Activated gamma-delta T cell treated with anti-CD3 and anti-CD28 coated beads, Interleukin-2, amount 50 U/mL, for 16 hours (primary cell): ENCODE results near the gene GREM1.

ENCODE experiments used
- DNase-seq: peaks from one replicate; pipeline ENCODE4 v3.0.0-alpha.2; 2020; ENCODE audit warnings: low read depth

Gene GREM1

GRCh38 chr15:32730677-32731654 is 13.2 kb downstream of the GREM1 start:
- DNase-seq: no peak

- no peak for DNase-seq
Measured at GRCh38 chr15:32732574-32733157, 14.9 kb downstream of the GREM1 start.

DNA sequence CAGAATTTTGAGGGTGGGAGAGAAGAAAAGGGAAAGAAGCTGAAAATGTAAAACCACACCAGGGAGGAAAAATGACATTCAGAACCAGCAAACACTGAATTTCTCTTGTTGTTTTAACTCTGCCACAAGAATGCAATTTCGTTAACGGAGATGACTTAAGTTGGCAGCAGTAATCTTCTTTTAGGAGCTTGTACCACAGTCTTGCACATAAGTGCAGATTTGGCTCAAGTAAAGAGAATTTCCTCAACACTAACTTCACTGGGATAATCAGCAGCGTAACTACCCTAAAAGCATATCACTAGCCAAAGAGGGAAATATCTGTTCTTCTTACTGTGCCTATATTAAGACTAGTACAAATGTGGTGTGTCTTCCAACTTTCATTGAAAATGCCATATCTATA is 15.5 kb downstream of the GREM1 start:
- DNase-seq: no peak

DNA sequence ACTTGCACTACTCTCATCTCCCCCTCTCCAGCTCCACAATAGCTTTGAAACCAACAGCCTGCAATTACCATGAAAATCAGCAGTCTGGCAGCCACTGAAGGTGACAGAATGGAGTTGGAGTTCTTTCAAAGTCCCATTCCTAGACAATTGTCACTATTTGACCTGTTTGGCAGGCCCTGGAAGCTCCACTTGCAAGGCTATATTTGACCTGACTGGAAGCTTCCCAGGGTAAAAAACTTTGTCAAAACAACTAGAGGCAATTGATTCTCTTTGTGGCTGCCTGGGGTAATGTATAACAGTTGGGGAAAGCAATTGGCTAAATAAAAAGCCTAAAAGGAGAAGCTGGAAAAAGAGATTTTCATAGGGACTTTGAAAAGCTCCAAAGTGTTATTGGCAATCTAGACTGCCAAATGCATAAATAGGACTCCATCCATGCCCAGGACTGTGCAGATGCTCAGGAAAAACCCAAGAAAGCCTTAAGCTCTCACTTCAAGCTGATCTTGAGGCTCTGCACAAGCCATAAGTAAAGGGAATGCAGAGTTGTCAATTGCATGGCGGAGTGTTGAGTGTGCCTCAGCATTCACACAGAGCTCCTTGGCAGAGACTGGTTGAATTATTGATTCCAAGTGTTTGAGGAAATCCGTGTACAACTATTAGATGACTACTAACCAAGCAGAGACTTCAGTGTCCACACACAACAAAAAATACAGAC is 18.3 kb downstream of the GREM1 start:
- no peak for DNase-seq

- no peak for DNase-seq
Measured at GRCh38 chr15:32736701-32737061, 18.9 kb downstream of the GREM1 start.

GRCh38 chr15:32737304-32737703 is 19.5 kb downstream of the GREM1 start:
- DNase-seq: no peak

- no peak for DNase-seq
Measured at GRCh38 chr15:32738666-32739065, 20.9 kb downstream of the GREM1 start.

DNA sequence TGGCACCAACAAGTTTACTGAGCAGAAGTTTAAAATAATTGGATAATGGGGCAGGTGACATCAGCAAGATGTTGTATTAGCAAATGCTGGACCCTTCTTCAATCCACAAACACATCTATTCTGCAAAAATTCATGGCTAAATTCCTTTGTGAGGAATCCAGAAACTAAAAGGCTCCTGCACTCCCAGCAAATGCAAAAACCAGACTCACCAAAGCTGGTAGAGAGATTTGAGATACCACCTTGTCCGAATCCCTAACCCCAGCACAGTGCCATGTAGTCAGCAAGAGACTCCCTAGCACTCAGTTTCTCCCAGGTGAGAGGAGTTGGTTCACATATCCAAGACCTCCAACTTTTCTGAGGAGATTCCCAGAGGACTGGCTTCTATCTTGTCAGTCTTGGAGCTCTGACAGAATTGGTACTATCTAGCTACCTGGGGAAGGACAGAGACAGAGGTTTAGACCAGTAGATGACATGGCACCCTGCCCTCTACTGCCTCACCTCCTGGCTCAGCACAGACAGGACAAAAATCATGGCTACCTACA is 21.8 kb downstream of the GREM1 start:
- no peak for DNase-seq

- no peak for DNase-seq
Measured at GRCh38 chr15:32743411-32744140, 25.8 kb downstream of the GREM1 start.

DNA sequence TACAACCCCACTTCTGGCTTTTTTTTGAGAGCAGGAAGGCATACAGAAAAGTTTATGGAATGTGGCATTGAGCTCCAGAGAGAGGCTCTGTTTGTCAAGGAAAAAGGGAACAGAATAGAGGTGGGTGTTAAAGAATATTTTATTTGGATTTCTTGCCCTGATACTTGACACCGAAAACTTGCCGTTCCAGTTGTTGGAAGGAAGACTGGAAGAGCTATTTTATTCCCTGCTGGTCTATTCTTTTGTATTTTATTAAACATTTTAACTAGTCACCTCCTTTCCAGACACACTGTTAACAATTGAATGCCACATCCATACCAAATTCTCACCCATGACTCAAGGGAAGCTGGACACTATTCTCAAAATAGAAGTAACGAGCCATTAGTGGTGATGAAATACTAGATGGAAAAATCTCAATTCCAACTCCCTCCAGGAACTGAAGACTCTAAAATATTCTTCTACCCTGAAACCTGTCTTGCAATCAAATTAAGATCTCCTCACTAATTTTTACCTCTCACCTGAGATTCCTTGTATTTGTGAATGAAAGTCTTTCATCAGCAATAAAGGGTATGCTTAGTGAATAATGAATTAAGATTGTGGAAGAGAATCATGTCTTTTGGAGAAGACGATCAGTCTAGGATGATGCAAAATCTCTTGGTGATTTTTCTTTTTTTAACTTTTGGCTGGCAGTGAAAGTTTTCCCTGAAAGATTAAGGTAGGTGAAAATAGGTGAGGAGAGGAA is 28.5 kb downstream of the GREM1 start:
- no peak for DNase-seq

GRCh38 chr15:32747921-32748342 is 30.1 kb downstream of the GREM1 start:
- no peak for DNase-seq

DNA sequence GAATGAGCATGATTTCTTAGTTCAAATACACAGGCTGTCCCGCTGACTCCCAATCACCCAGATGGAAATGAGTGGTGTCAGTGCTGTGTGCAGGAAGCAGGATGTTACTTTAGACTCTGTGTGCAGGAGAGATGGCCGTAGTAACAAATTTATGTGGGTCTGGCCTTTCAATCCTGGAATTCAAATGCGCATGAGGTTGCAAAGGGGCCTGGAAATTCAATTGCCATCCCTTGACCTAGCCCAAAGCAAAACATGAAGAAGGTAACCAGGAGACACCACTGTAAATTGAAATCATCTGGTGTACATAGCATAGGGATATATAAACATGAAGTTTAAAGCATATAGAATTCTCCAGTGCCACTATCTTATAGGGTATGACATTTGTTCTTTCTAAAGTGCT is 33.2 kb downstream of the GREM1 start:
- no peak for DNase-seq

- no peak for DNase-seq
Measured at GRCh38 chr15:32757426-32757825, 39.6 kb downstream of the GREM1 start.

DNA sequence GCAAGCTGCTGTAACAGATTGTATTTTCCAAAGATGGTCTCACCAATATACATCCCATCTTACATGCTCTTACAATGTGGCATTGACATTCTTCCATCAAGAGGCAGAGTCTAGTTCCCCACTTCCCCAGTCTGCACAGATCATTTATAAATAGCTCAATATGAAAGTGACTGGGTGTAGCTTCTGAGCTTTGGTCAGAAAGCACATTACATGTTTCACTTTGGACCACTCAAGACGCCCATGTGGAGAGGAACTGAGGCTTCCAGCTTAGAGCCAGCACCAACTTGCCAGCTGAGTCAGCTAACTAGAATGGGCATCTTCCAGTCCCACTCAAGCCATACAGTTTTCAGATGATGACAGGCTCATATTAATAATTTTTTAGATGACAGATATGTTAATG is 45.5 kb downstream of the GREM1 start:
- no peak for DNase-seq

DNA sequence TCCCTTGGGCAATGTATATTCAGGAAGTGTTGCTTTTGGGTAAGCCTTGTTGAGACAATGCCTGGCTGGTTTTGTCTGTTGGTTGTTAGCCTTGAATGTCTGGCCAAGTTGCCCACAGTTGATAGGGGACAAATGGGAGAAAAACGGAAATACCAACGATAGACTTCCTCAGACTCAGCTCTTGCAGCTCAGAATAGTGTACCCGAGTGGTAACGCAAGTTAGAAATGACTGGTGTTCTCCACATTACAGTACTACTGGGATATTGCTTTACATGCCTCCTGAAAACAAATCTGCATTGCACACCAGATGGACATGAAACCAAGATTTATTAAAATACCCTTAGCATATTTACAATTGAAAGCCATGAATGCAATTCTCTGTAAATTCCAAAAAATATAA is 47.4 kb downstream of the GREM1 start:
- DNase-seq: no peak

- DNase-seq: no peak
Measured at GRCh38 chr15:32766101-32766500, 48.3 kb downstream of the GREM1 start.

DNA sequence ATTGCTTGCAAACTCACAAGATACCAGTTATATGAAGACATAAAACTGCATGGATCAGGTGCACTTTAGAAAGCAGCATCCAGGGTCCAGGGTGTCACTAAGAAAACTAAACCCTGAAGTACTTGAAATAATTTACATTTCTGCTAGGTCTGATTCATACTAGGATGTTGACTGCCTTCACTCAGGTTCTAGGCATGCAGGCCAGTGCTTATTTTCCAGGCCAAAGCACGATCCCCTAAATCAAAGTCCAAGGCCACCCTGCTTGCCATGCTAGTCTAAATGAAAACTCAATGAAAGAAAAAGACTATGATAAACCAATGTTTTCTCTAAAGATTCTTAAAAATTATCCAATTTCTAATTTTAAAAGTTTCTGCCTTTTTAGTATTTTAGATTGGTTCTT is 49.4 kb downstream of the GREM1 start:
- no peak for DNase-seq

GRCh38 chr15:32774022-32774421 is 56.2 kb downstream of the GREM1 start:
- no peak for DNase-seq

DNA sequence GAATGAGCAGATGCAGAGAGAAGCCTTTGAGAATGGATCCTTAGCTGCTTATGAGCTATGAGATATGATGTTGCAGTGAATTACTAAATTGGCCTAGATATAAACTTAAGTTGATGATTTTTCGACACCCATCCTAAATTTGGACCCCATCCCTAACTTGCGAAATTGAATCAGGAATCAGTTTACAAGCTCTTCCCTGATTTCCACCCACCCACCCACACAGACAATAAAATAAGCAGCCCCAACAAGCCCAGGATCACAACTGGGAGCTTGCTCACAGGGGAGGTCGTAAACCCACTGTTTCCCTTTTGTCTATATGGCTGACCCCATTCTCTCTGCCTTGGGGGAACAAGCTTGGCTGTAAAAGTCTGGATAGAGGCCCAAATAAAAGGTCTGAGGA is 57.3 kb downstream of the GREM1 start:
- no peak for DNase-seq

GRCh38 chr15:32778391-32779176 is 60.8 kb downstream of the GREM1 start:
- DNase-seq: no peak
